T-helper 1 cell (primary cell): ENCODE results near the gene AMIGO3.
"Not testable (repeated sequence)": the region's sequence is repeated elsewhere in the genome, so short reads cannot be mapped to it uniquely, and the experiment has no call there.

Source experiments
- DNase-seq, 5 donors: peaks; one replicate each; pipeline ENCODE4 v3.0.0-alpha.2; 2012 to 2020

The AMIGO3 gene

GRCh38 chr3:49686769-49687423, 32.6 kb downstream of the AMIGO3 start:
- DNase-seq = peak in 3 of 5 donors; percentile 24 to 32 (median 26)

GRCh38 chr3:49686346-49686745, 33.1 kb downstream of the AMIGO3 start:
- peak in 2 of 5 donors; percentile 17 to 31 for DNase-seq

- DNase-seq = not testable (repeated sequence)
These were observed 33.6 kb downstream of the AMIGO3 start for GRCh38 chr3:49685846-49686245.

- DNase-seq = not testable (repeated sequence)
These were observed 34.4 kb downstream of the AMIGO3 start for GRCh38 chr3:49685103-49685502.

GRCh38 chr3:49684453-49684852, 35.0 kb downstream of the AMIGO3 start:
- DNase-seq = not testable (repeated sequence)

GRCh38 chr3:49683162-49683561, 36.3 kb downstream of the AMIGO3 start:
- no peak for DNase-seq

- DNase-seq = no peak
These were observed 37.9 kb downstream of the AMIGO3 start for GRCh38 chr3:49681543-49681942.

- no peak for DNase-seq
These were observed 38.3 kb downstream of the AMIGO3 start for GRCh38 chr3:49681232-49681522.

GRCh38 chr3:49680493-49681231, 38.8 kb downstream of the AMIGO3 start:
- no peak for DNase-seq

GRCh38 chr3:49675912-49676311, 43.6 kb downstream of the AMIGO3 start:
- DNase-seq = no peak

- DNase-seq = no peak
These were observed 44.9 kb downstream of the AMIGO3 start for GRCh38 chr3:49674497-49674983.

- DNase-seq = peak; percentile 93 to 99 (median 95)
These were observed 45.6 kb downstream of the AMIGO3 start, which contains the start of gene APEH for GRCh38 chr3:49673715-49674496. APEH (plus strand) TSS chr3:49674351; CDS start chr3:49674402, 51 bp downstream.

GRCh38 chr3:49673121-49673714, 46.3 kb downstream of the AMIGO3 start:
- DNase-seq = no peak

- peak; percentile 34 to 70 (median 64) for DNase-seq
These were observed 47.9 kb downstream of the AMIGO3 start for GRCh38 chr3:49671291-49672288.

GRCh38 chr3:49670940-49671290, 48.6 kb downstream of the AMIGO3 start:
- DNase-seq = no peak

- DNase-seq = no peak
These were observed 50.1 kb downstream of the AMIGO3 start for GRCh38 chr3:49669352-49669751.

- no peak for DNase-seq
These were observed 50.6 kb downstream of the AMIGO3 start for GRCh38 chr3:49668861-49669260.

- no peak for DNase-seq
These were observed 51.1 kb downstream of the AMIGO3 start for GRCh38 chr3:49668414-49668797.

GRCh38 chr3:49667701-49668413, 51.6 kb downstream of the AMIGO3 start:
- DNase-seq = no peak
